NCI-H187 (cell line): Measurements from ENCODE around the gene CENPN.

ENCODE experiments used
- DNase-seq, 2 experiments: peaks; one replicate each; lab custom pipeline; 2025; lab: John Stamatoyannopoulos, UW

Gene CENPN

GRCh38 chr16:81006813-81007695 lies at the start of gene CENPN, which contains the start of gene CMC2:
TSS of gene CENPN (plus strand) at chr16:81007214. CDS start at chr16:81011940, 4,726 bp downstream.
TSS of gene CMC2 (minus strand) at chr16:81006885. CDS start at chr16:80997394, 9,491 bp downstream.
- DNase-seq, result peak; percentile 73 to 84

- DNase-seq, result no peak
Measured at GRCh38 chr16:80958284-80958683, 48.7 kb upstream of the CENPN start.

- no peak for DNase-seq
Measured at GRCh38 chr16:80962879-80963278, 44.1 kb upstream of the CENPN start.

GRCh38 chr16:80964351-80964750 lies 42.7 kb upstream of the CENPN start:
- no peak for DNase-seq

- DNase-seq, result no peak
Measured at GRCh38 chr16:80966617-80967016, 40.4 kb upstream of the CENPN start.

- DNase-seq, result no peak
Measured at GRCh38 chr16:80968386-80969113, 38.5 kb upstream of the CENPN start.

- no peak for DNase-seq
Measured at GRCh38 chr16:80969114-80969484, 37.9 kb upstream of the CENPN start.

GRCh38 chr16:80971819-80972218 lies 35.2 kb upstream of the CENPN start:
- DNase-seq, result no peak

GRCh38 chr16:80972611-80973010 lies 34.4 kb upstream of the CENPN start:
- DNase-seq, result no peak

- no peak for DNase-seq
Measured at GRCh38 chr16:80973991-80974390, 33.0 kb upstream of the CENPN start.

- no peak for DNase-seq
Measured at GRCh38 chr16:80974649-80975376, 32.2 kb upstream of the CENPN start.

- no peak for DNase-seq
Measured at GRCh38 chr16:80976946-80977345, 30.1 kb upstream of the CENPN start.

GRCh38 chr16:80981103-80981502 lies 25.9 kb upstream of the CENPN start:
- no peak for DNase-seq

- no peak for DNase-seq
Measured at GRCh38 chr16:80982646-80983045, 24.4 kb upstream of the CENPN start.

- no peak for DNase-seq
Measured at GRCh38 chr16:80984124-80984892, 22.7 kb upstream of the CENPN start.

GRCh38 chr16:80985611-80986010 lies 21.4 kb upstream of the CENPN start:
- DNase-seq, result no peak

GRCh38 chr16:80986557-80986956 lies 20.5 kb upstream of the CENPN start:
- DNase-seq, result no peak

GRCh38 chr16:80988756-80989155 lies 18.3 kb upstream of the CENPN start:
- no peak for DNase-seq

- DNase-seq, result no peak
Measured at GRCh38 chr16:80989801-80990200, 17.2 kb upstream of the CENPN start.

GRCh38 chr16:80990577-80990976 lies 16.4 kb upstream of the CENPN start:
- DNase-seq, result no peak

- no peak for DNase-seq
Measured at GRCh38 chr16:80990978-80991377, 16.0 kb upstream of the CENPN start.
